Fibroblast of villous mesenchyme (primary cell): ENCODE results near the gene FTO. TPM values are rescaled to one million over a fixed set of nuclear protein-coding genes. Genes with fewer than 3 reads are reported as not detected.
A peak's percentile ranks its signal among the peaks of the same experiment; 100 is the strongest.

ENCODE experiments used
- DNase-seq: peaks from one replicate; pipeline ENCODE4 v3.0.0-alpha.2; 2010; ENCODE audit warnings: low read depth
- H3K4me3 ChIP-seq: 2 replicates; pipeline ENCODE4 v1.5.1; 2011; ENCODE audit warnings: low read depth, mild to moderate bottlenecking, low read length
- CTCF ChIP-seq: IDR thresholded peaks from 2 replicates; pipeline ENCODE4 v1.5.1; 2012; ENCODE audit warnings: low read depth, mild to moderate bottlenecking, low read length; ENCODE audit not compliant: insufficient read depth
- total RNA-seq: library from RNA; depleted of rRNA; stranded (reverse); fragments of >200 nt; gene quantifications from 2 replicates; pipeline ENCODE4 v1.2.3, GENCODE V29; 2012

Gene FTO
- total RNA-seq, 1 donor, result 157 TPM

GRCh38 chr16:53863861-53864260, 159.9 kb downstream of the FTO start:
- no peak overlapping the region for H3K4me3 ChIP-seq
- no peak for TF ChIP-seq CTCF
- DNase-seq, result no peak

GRCh38 chr16:53864819-53865493, 161.0 kb downstream of the FTO start:
- no peak overlapping the region for H3K4me3 ChIP-seq
- no peak for DNase-seq

GRCh38 chr16:53865494-53865863, 161.5 kb downstream of the FTO start:
- peak; percentile 66 for DNase-seq
- TF ChIP-seq CTCF, result no peak
- no peak overlapping the region for H3K4me3 ChIP-seq

More at GRCh38 chr16:53864819-53865493, 161.0 kb downstream of the FTO start:
- TF ChIP-seq CTCF, result no peak

GRCh38 chr16:53866520-53866919, 162.6 kb downstream of the FTO start:
- no peak overlapping the region for H3K4me3 ChIP-seq
- DNase-seq, result no peak
- TF ChIP-seq CTCF, result no peak

GRCh38 chr16:53870831-53871230, 166.9 kb downstream of the FTO start:
- DNase-seq, result no peak
- no peak for TF ChIP-seq CTCF
- no peak overlapping the region for H3K4me3 ChIP-seq

- no peak overlapping the region for H3K4me3 ChIP-seq
- DNase-seq, result peak; percentile 53
- no peak for TF ChIP-seq CTCF
Observed at GRCh38 chr16:53872248-53873221, 168.6 kb downstream of the FTO start.
